K562 (cell line): Measurements from ENCODE around the gene USP2. TPM values are rescaled to one million over a fixed set of nuclear protein-coding genes. Genes with fewer than 3 reads are reported as not detected.

Source experiments
- ATAC-seq: fragments of 200-7000 bp; cut with Tn5 transposase; 3 replicates; pipeline ENCODE4 v1.9.1; 2020; ENCODE audit warnings: moderate library complexity
- BruUV-seq: library from RNA; stranded (reverse); fragments of 400-500 nt; replicated peaks from 2 replicates; lab custom pipeline; 2021; lab: Mats Ljungman, UMichigan
- CTCF ChIA-PET: fragments of 300-600 bp; formaldehyde crosslinking; extraction: SDS; loops from one replicate; lab custom pipeline; 2021; ENCODE audit warnings: low intra/inter-chr PET ratio; lab: Yijun Ruan, JAX
- POLR2A ChIA-PET: fragments of 300-600, 350-650 bp; sonication (Branson Sonifier 250); formaldehyde crosslinking; extraction: SDS; loops from one replicate; lab custom pipeline; 2021; ENCODE audit warnings: antibody characterized with exemption, inconsistent platforms; lab: Yijun Ruan, JAX
- DNase-seq, 4 experiments: peaks; one replicate each; pipeline versions ENCODE4 v3.0.0 to v3.0.0-alpha.2; 2011 to 2018; ENCODE audit warnings: low spot score in 3 of 4, mixed read lengths in 3 of 4; ENCODE audit errors: extremely low read depth in 1 of 4
- FAIRE-seq: peaks from 2 replicates; lab custom pipeline; 2011; peaks lifted over from hg19 to GRCh38; lab: Jason Lieb, UNC
- H2AFZ ChIP-seq: 2 replicates; pipeline ENCODE4 v1.6.0; 2011; ENCODE audit warnings: low read depth, low read length, control low read depth, inconsistent platforms
- H3K27ac ChIP-seq: fragments of 200-600 bp; 3 replicates; pipeline ENCODE4 v1.8.0; 2011; ENCODE audit warnings: low read depth, mild to moderate bottlenecking, control low read depth, inconsistent platforms, low read length, moderate library complexity, mixed read lengths; ENCODE audit errors: extremely low read depth
- H3K27me3 ChIP-seq, 2 experiments: fragments of 300-600 bp in 1 of 2; 2 replicates in 1 of 2; 3 replicates in 1 of 2; pipeline versions ENCODE4 v1.6.0 to v1.8.0; 2011; ENCODE audit warnings: inconsistent platforms in 2 of 2, low read length in 2 of 2, mild to moderate bottlenecking in 1 of 2, mixed read lengths in 1 of 2, moderate library complexity in 1 of 2; ENCODE audit not compliant: control insufficient read depth in 2 of 2, insufficient read depth in 2 of 2
- H3K36me3 ChIP-seq: fragments of 300-600 bp; 3 replicates; pipeline ENCODE4 v1.8.0; 2011; ENCODE audit warnings: mild to moderate bottlenecking, low read length, inconsistent platforms; ENCODE audit not compliant: control insufficient read depth, insufficient read depth
- H3K4me1 ChIP-seq, 2 experiments: fragments of 200-600 bp in 1 of 2; replicated peaks in 1 of 2; 2 replicates in 1 of 2; 3 replicates in 1 of 2; pipeline versions ENCODE4 v1.5.1 to v1.8.0; 2011; ENCODE audit warnings: inconsistent platforms in 2 of 2, low read length in 2 of 2, mild to moderate bottlenecking in 1 of 2, mixed read lengths in 1 of 2, moderate library complexity in 1 of 2; ENCODE audit not compliant: control insufficient read depth in 2 of 2, insufficient read depth in 2 of 2
- H3K4me2 ChIP-seq: 2 replicates; pipeline ENCODE4 v1.6.1; 2011; ENCODE audit warnings: low read length, control low read depth, inconsistent platforms, mixed read lengths; ENCODE audit not compliant: insufficient read depth
- H3K4me3 ChIP-seq: fragments of 200-600 bp; sonication (generic), shearing (Covaris generic); 2 replicates; pipeline ENCODE4 v1.5.1; 2016; ENCODE audit warnings: control low read depth, inconsistent platforms
- H3K79me2 ChIP-seq: fragments of 200-600 bp; 3 replicates; pipeline ENCODE4 v1.8.0; 2011; ENCODE audit warnings: low read length, inconsistent platforms; ENCODE audit not compliant: control insufficient read depth, insufficient read depth
- H3K9ac ChIP-seq, 2 experiments: 2 replicates each; pipeline versions ENCODE4 v1.6.0 to v1.6.1; 2011; ENCODE audit warnings: low read depth in 2 of 2, low read length in 2 of 2, control low read depth in 1 of 2, inconsistent platforms in 1 of 2, mild to moderate bottlenecking in 1 of 2, mixed read lengths in 1 of 2; ENCODE audit not compliant: insufficient read depth in 1 of 2
- H3K9me1 ChIP-seq: one replicate; pipeline ENCODE4 v1.6.0; 2011; ENCODE audit warnings: inconsistent platforms, mild to moderate bottlenecking, low read length, moderate library complexity; ENCODE audit not compliant: control insufficient read depth, insufficient read depth
- H3K9me3 ChIP-seq: replicated peaks from 2 replicates; pipeline ENCODE4 v1.5.1; 2011; ENCODE audit warnings: low read depth, low read length, inconsistent platforms; ENCODE audit not compliant: control insufficient read depth, insufficient read depth
- H4K20me1 ChIP-seq: replicated peaks from 2 replicates; pipeline ENCODE4 v1.6.1; 2011; ENCODE audit warnings: low read length, inconsistent platforms, mixed read lengths; ENCODE audit not compliant: control insufficient read depth, insufficient read depth
- ARID3B ChIP-seq: fragments of 250-450 bp; sonication (Bioruptor Pico); IDR thresholded peaks from 2 replicates; pipeline ENCODE4 v1.4.0; 2020; ENCODE audit warnings: borderline replicate concordance
- BCOR ChIP-seq: fragments of 450-650 bp; IDR thresholded peaks from 2 replicates; pipeline ENCODE4 v1.6.1; 2016
- CHD7 ChIP-seq: fragments of 200-600 bp; sonication (generic); IDR thresholded peaks from one replicate; pipeline ENCODE4 v1.6.1; 2012; ENCODE audit warnings: mild to moderate bottlenecking, low read depth, low read length, inconsistent platforms
- PKNOX1 ChIP-seq: fragments of 450-650 bp; IDR thresholded peaks from 2 replicates; pipeline ENCODE4 v1.6.1; 2016
- PREB ChIP-seq: sonication (generic); formaldehyde crosslinking; IDR thresholded peaks from 2 replicates; pipeline ENCODE4 v1.8.1; 2023; ENCODE audit warnings: mild to moderate bottlenecking, missing genetic modification reagents
- TAL1 ChIP-seq: fragments of 450-650 bp; IDR thresholded peaks from 2 replicates; pipeline ENCODE4 v1.6.1; 2016; ENCODE audit warnings: mild to moderate bottlenecking
- ZNF431 ChIP-seq: sonication (generic); formaldehyde crosslinking; IDR thresholded peaks from 2 replicates; pipeline ENCODE4 v1.8.0; 2022; ENCODE audit warnings: mild to moderate bottlenecking, missing genetic modification reagents
- WGBS: fragments of 100-300 bp; shearing (Covaris generic); methylation state at CpG from one replicate; pipeline ENCODE4 v1.1.6; 2016; ENCODE audit warnings: low coverage, mixed read lengths; ENCODE audit not compliant: insufficient coverage; ENCODE audit errors: missing lambda C conversion rate; 5-methylcytosine and 5-hydroxymethylcytosine counted together
- in situ Hi-C: fragments of 300-500 bp; cut with MboI; formaldehyde crosslinking; loops from 4 replicates; pipeline ENCODE4 v1.15.0; 2018; ENCODE audit warnings: inconsistent platforms, mixed read lengths
- intact Hi-C: fragments of 100-400 bp; cut with micrococcal nuclease; formaldehyde crosslinking; loops from 2 replicates; pipeline ENCODE4 v1.14.2; 2022
- polyA plus RNA-seq, 8 experiments: library from polyadenylated mRNA; depleted of rRNA in 4 of 8; stranded (reverse) in 5 of 8; unstranded in 3 of 8; fragments of >200 nt; fragmentation: Nextera tagmentation in 2 of 8; fragmentation: Illumina TruSeq in 1 of 8; extraction: Ambion mirVana in 2 of 8; extraction: Trizol in 1 of 8; gene quantifications; 2 replicates each; pipeline versions ENCODE4 v1.2.1 to v1.2.3, GENCODE V29; 2011 to 2014; ENCODE audit warnings: inconsistent platforms in 1 of 8, missing spikeins in 1 of 8
- total RNA-seq, 7 experiments: library from RNA; depleted of rRNA in 6 of 7; stranded (reverse); fragments of >200 nt in 6 of 7; fragmentation: Illumina TruSeq in 2 of 7; extraction: Trizol in 2 of 7; gene quantifications; 2 replicates each; pipeline versions ENCODE4 v1.2.1 to v1.2.3, GENCODE V29; 2011 to 2021; ENCODE audit warnings: low replicate concordance in 1 of 7

Gene USP2
- total and polyA plus RNA-seq, 9 of the 15 experiments (the other 6 are each of a cell fraction or from before 2014, with no cell fraction given) = 2.8 to 16.9 (median 3.9) TPM

GRCh38 chr11:119343726-119344125 is 37.8 kb downstream of the USP2 start:
- Histone ChIP-seq H2AFZ (no peak overlapping the region), H3K27ac (no peak overlapping the region), H3K9me1 (no peaks in the 10 kb centered on the region), H3K4me1 (peaks cover 9 to 39% of the 10 kb centered on the region in 2 experiments; a peak in 4 of 5 replicates), H3K79me2 (no peaks in the 10 kb centered on the region), H4K20me1 (no peaks in the 10 kb centered on the region; the same call in 1 of the 2 replicates), H3K4me3 (no peak overlapping the region), H3K27me3 (peaks cover 0 to 24% of the 10 kb centered on the region in 2 experiments; a peak in 3 of 5 replicates), H3K9ac (no peak overlapping the region), H3K36me3 (no peaks in the 10 kb centered on the region), H3K9me3 (no peaks in the 10 kb centered on the region), H3K4me2 (no peak overlapping the region)
- ATAC-seq (no peak), FAIRE-seq (no peak), DNase-seq (no peak)
- WGBS = 15% methylated on average over 7 of the region's 7 CpGs
- intact Hi-C loops = no loop called here
- POLR2A ChIA-PET = interaction anchor here (0.5 to 1.5 kb wide), 3 partner anchors 21 to 131 kb away, joined by 3 to 4 read pairs (median 4); no protein-coding TSS in a partner anchor
- in situ Hi-C loops = no loop called here
- no TSS peak for BruUV-seq
- CTCF ChIA-PET = no interaction called here
- TF ChIP-seq CHD7 (no peak), ARID3B (CRISPR knock-in tag) (no peak), PKNOX1 (no peak), PREB (CRISPR knock-in tag) (no peak), ZNF431 (CRISPR knock-in tag) (no peak), TAL1 (no peak), BCOR (no peak)
